MM.1S (cell line): ENCODE data around the gene MKNK1.

Experiments
- DNase-seq: peaks from one replicate; pipeline ENCODE4 v3.0.0-alpha.2; 2015
- H2AFZ ChIP-seq: fragments of 300-600 bp; sonication (generic); 2 replicates; pipeline ENCODE4 v1.6.0; 2016; ENCODE audit warnings: antibody characterized with exemption, low read length
- H3F3A ChIP-seq: fragments of 300-600 bp; sonication (generic); 2 replicates; pipeline ENCODE4 v1.6.1; 2016; ENCODE audit warnings: mild to moderate bottlenecking, antibody characterized with exemption, low read length, moderate library complexity, mixed read lengths; ENCODE audit not compliant: insufficient read depth
- H3K27ac ChIP-seq: fragments of 300-600 bp; sonication (generic); 2 replicates; pipeline ENCODE4 v1.5.1; 2016; ENCODE audit warnings: mild to moderate bottlenecking, low read length
- H3K27me3 ChIP-seq: fragments of 300-600 bp; sonication (generic); replicated peaks from 2 replicates; pipeline ENCODE4 v1.6.0; 2016; ENCODE audit warnings: low read length; ENCODE audit not compliant: insufficient read depth
- H3K36me3 ChIP-seq: fragments of 300-600 bp; sonication (generic); replicated peaks from 2 replicates; pipeline ENCODE4 v1.6.1; 2016; ENCODE audit warnings: mild to moderate bottlenecking, low read length, mixed read lengths; ENCODE audit not compliant: insufficient read depth
- H3K4me1 ChIP-seq: fragments of 300-600 bp; sonication (generic); 2 replicates; pipeline ENCODE4 v1.6.1; 2016; ENCODE audit warnings: low read length, mixed read lengths
- H3K4me2 ChIP-seq: fragments of 300-600 bp; sonication (generic); 2 replicates; pipeline ENCODE4 v1.6.0; 2016; ENCODE audit warnings: low read depth, low read length
- H3K4me3 ChIP-seq: fragments of 300-600 bp; sonication (generic); 2 replicates; pipeline ENCODE4 v1.5.1; 2016; ENCODE audit warnings: low read length, mixed read lengths
- H3K79me2 ChIP-seq: fragments of 300-600 bp; sonication (generic); 2 replicates; pipeline ENCODE4 v1.6.1; 2016; ENCODE audit warnings: mixed run types, low read length, mixed read lengths
- H3K9ac ChIP-seq: fragments of 300-600 bp; sonication (generic); 2 replicates; pipeline ENCODE4 v1.6.1; 2016; ENCODE audit warnings: low read length, mixed read lengths
- H3K9me2 ChIP-seq: fragments of 300-600 bp; sonication (generic); replicated peaks from 2 replicates; pipeline ENCODE4 v1.6.1; 2016; ENCODE audit warnings: mild to moderate bottlenecking, low read length, mixed read lengths; ENCODE audit not compliant: insufficient read depth
- H3K9me3 ChIP-seq: fragments of 300-600 bp; sonication (generic); replicated peaks from 2 replicates; pipeline ENCODE4 v1.6.1; 2016; ENCODE audit warnings: mild to moderate bottlenecking, low read length, mixed read lengths; ENCODE audit not compliant: insufficient read depth
- H4K20me1 ChIP-seq: fragments of 300-600 bp; sonication (generic); 2 replicates; pipeline ENCODE4 v1.6.1; 2016; ENCODE audit warnings: mild to moderate bottlenecking, low read length, moderate library complexity, mixed read lengths; ENCODE audit not compliant: insufficient read depth
- CTCF ChIP-seq: fragments of 300-600 bp; sonication (generic); IDR thresholded peaks from 2 replicates; pipeline ENCODE4 v1.5.1; 2016; ENCODE audit warnings: antibody characterized with exemption, low read length, mixed read lengths
- EZH2 ChIP-seq: fragments of 300-600 bp; sonication (generic); optimal IDR thresholded peaks from 2 replicates; pipeline ENCODE3; 2017; ENCODE audit warnings: low read depth, mild to moderate bottlenecking, antibody characterized with exemption, low read length, mixed read lengths
- EZH2phosphoT487 ChIP-seq: fragments of 300-600 bp; sonication (generic); IDR thresholded peaks from 2 replicates; pipeline ENCODE4 v1.6.1; 2018; ENCODE audit warnings: antibody characterized with exemption, low read length

MKNK1 gene

GRCh38 chr1:46538147-46538546 lies 65.9 kb downstream of the MKNK1 start:
- H3K36me3 ChIP-seq = no peaks in the 10 kb centered on the region
- TF ChIP-seq CTCF = no peak
- TF ChIP-seq EZH2phosphoT487 = no peak
- no peak for TF ChIP-seq EZH2
- no peak overlapping the region for H3K9ac ChIP-seq
- H2AFZ ChIP-seq = no peak overlapping the region
- DNase-seq = no peak
- H3K27ac ChIP-seq = no peak overlapping the region
- no peaks in the 10 kb centered on the region for H3K79me2 ChIP-seq
- H3K9me3 ChIP-seq = no peaks in the 10 kb centered on the region
- H3K27me3 ChIP-seq = peaks cover 61% of the 10 kb centered on the region
- no peaks in the 10 kb centered on the region for H3K4me1 ChIP-seq
- H3K4me2 ChIP-seq = no peak overlapping the region
- no peaks in the 10 kb centered on the region for H3F3A ChIP-seq
- H3K4me3 ChIP-seq = no peak overlapping the region
- H4K20me1 ChIP-seq = no peaks in the 10 kb centered on the region
- H3K9me2 ChIP-seq = no peaks in the 10 kb centered on the region

GRCh38 chr1:46537651-46538050 lies 66.4 kb downstream of the MKNK1 start:
- Histone ChIP-seq H3K9me3 (no peaks in the 10 kb centered on the region), H3K36me3 (no peaks in the 10 kb centered on the region), H3K9ac (no peak overlapping the region), H3K4me2 (no peak overlapping the region), H3K79me2 (no peaks in the 10 kb centered on the region), H4K20me1 (no peaks in the 10 kb centered on the region), H2AFZ (no peak overlapping the region), H3K27ac (no peak overlapping the region), H3K9me2 (no peaks in the 10 kb centered on the region), H3F3A (no peaks in the 10 kb centered on the region), H3K4me1 (no peaks in the 10 kb centered on the region), H3K27me3 (peaks cover 58% of the 10 kb centered on the region), H3K4me3 (no peak overlapping the region)
- no peak for DNase-seq
- TF ChIP-seq EZH2 = no peak
- TF ChIP-seq CTCF = no peak
- TF ChIP-seq EZH2phosphoT487 = no peak

GRCh38 chr1:46536527-46536926 lies 67.5 kb downstream of the MKNK1 start:
- H2AFZ ChIP-seq = no peak overlapping the region
- H3K4me2 ChIP-seq = no peak overlapping the region
- no peaks in the 10 kb centered on the region for H3K9me2 ChIP-seq
- no peaks in the 10 kb centered on the region for H4K20me1 ChIP-seq
- H3K4me3 ChIP-seq = no peak overlapping the region
- H3K36me3 ChIP-seq = no peaks in the 10 kb centered on the region
- H3K4me1 ChIP-seq = no peaks in the 10 kb centered on the region
- no peaks in the 10 kb centered on the region for H3K79me2 ChIP-seq
- no peak overlapping the region for H3K27ac ChIP-seq
- no peak overlapping the region for H3K9ac ChIP-seq
- H3F3A ChIP-seq = no peaks in the 10 kb centered on the region
- DNase-seq = no peak
- TF ChIP-seq EZH2 (no peak), CTCF (no peak), EZH2phosphoT487 (no peak)
- no peaks in the 10 kb centered on the region for H3K9me3 ChIP-seq
- H3K27me3 ChIP-seq = peaks cover 57% of the 10 kb centered on the region

- no peak overlapping the region for H3K27ac ChIP-seq
- TF ChIP-seq EZH2 (no peak), CTCF (peak; percentile 49)
- no peaks in the 10 kb centered on the region for H3K4me1 ChIP-seq
- H3F3A ChIP-seq = no peaks in the 10 kb centered on the region
- H3K27me3 ChIP-seq = peaks cover 71% of the 10 kb centered on the region
- H3K9me2 ChIP-seq = no peaks in the 10 kb centered on the region
- H3K9me3 ChIP-seq = no peaks in the 10 kb centered on the region
- no peak overlapping the region for H3K9ac ChIP-seq
- no peak overlapping the region for H3K4me2 ChIP-seq
- no peak overlapping the region for H3K4me3 ChIP-seq
- no peaks in the 10 kb centered on the region for H3K79me2 ChIP-seq
- H3K36me3 ChIP-seq = no peaks in the 10 kb centered on the region
- no peak overlapping the region for H2AFZ ChIP-seq
- DNase-seq = peak; percentile 23
- no peaks in the 10 kb centered on the region for H4K20me1 ChIP-seq
These were observed 69.0 kb downstream of the MKNK1 start for GRCh38 chr1:46535063-46535462.
